ENCODE measurements around the gene SUSD3. TPM values are rescaled to one million over a fixed set of nuclear protein-coding genes. Genes with fewer than 3 reads are reported as not detected.
A peak's percentile ranks its signal among the peaks of the same experiment; 100 is the strongest.

Gene SUSD3
- total RNA-seq, 4 donors from 2014 or later = 5.5 to 21.5 (median 7.9) TPM

GRCh38 chr9:93083592-93084470 is 25.3 kb downstream of the SUSD3 start:
- DNase-seq = peak in 2 of 3 donors; percentile 32 to 37
- Histone ChIP-seq H3K27ac (peak overlapping the region in 1 of 4 donors; percentile 38), H3K36me3 (no peaks in the 10 kb centered on the region), H3K9me3 (no peaks in the 10 kb centered on the region), H3K4me3 (no peak overlapping the region), H3K4me1 (no peaks in the 10 kb centered on the region), H3K27me3 (no peaks in the 10 kb centered on the region)
- no peak for TF ChIP-seq POLR2A (IDR thresholded peaks at IDR 0.05)
- TF ChIP-seq CTCF (IDR thresholded peaks at IDR 0.05) = no peak

- peak in 2 of 3 donors; percentile 38 to 41 for DNase-seq
- H3K4me3 ChIP-seq = no peak overlapping the region
- no peaks in the 10 kb centered on the region for H3K36me3 ChIP-seq
- TF ChIP-seq POLR2A (IDR thresholded peaks at IDR 0.05) (no peak), CTCF (IDR thresholded peaks at IDR 0.05) (no peak)
- H3K27me3 ChIP-seq = no peaks in the 10 kb centered on the region
- H3K27ac ChIP-seq = no peak overlapping the region
- H3K4me1 ChIP-seq = no peaks in the 10 kb centered on the region
- no peaks in the 10 kb centered on the region for H3K9me3 ChIP-seq
These were observed 26.0 kb downstream of the SUSD3 start for GRCh38 chr9:93084471-93084881.

- TF ChIP-seq POLR2A (IDR thresholded peaks at IDR 0.05) (no peak), CTCF (IDR thresholded peaks at IDR 0.05) (no peak)
- Histone ChIP-seq H3K9me3 (no peaks in the 10 kb centered on the region), H3K4me3 (no peak overlapping the region), H3K36me3 (no peaks in the 10 kb centered on the region), H3K27ac (no peak overlapping the region), H3K27me3 (no peaks in the 10 kb centered on the region), H3K4me1 (no peaks in the 10 kb centered on the region)
- peak in 2 of 3 donors; percentile 30 to 39 for DNase-seq
These were observed 27.2 kb downstream of the SUSD3 start for GRCh38 chr9:93085676-93086075.

- no peaks in the 10 kb centered on the region for H3K4me1 ChIP-seq
- H3K27ac ChIP-seq = no peak overlapping the region
- TF ChIP-seq POLR2A (IDR thresholded peaks at IDR 0.05) (no peak), CTCF (IDR thresholded peaks at IDR 0.05) (no peak)
- H3K9me3 ChIP-seq = no peaks in the 10 kb centered on the region
- no peak overlapping the region for H3K4me3 ChIP-seq
- H3K36me3 ChIP-seq = no peaks in the 10 kb centered on the region
- peak in 2 of 3 donors; percentile 23 to 38 for DNase-seq
- H3K27me3 ChIP-seq = no peaks in the 10 kb centered on the region
These were observed 28.1 kb downstream of the SUSD3 start for GRCh38 chr9:93086447-93087224.

GRCh38 chr9:93087971-93088655 is 29.6 kb downstream of the SUSD3 start:
- H3K4me1 ChIP-seq = peaks cover 0 to 6% (median 2%) of the 10 kb centered on the region in 4 donors
- no peak overlapping the region for H3K4me3 ChIP-seq
- DNase-seq = peak in 2 of 3 donors; percentile 38 to 46
- no peak overlapping the region for H3K27ac ChIP-seq
- TF ChIP-seq CTCF (IDR thresholded peaks at IDR 0.05) = no peak
- TF ChIP-seq POLR2A (IDR thresholded peaks at IDR 0.05) = no peak
- no peaks in the 10 kb centered on the region for H3K27me3 ChIP-seq
- H3K9me3 ChIP-seq = no peaks in the 10 kb centered on the region
- no peaks in the 10 kb centered on the region for H3K36me3 ChIP-seq

All from Peyer's patch (tissue), 4 donors.